HG03066 (cell line): ENCODE results near the gene TENT5D.
"Not testable (repeated sequence)": the region's sequence is repeated elsewhere in the genome, so short reads cannot be mapped to it uniquely, and the experiment has no call there.

Experiments
- ATAC-seq: cut with Tn5 transposase; IDR thresholded peaks from one replicate; pipeline ENCODE4 v1.9.1; 2021; ENCODE audit warnings: low read depth; ENCODE audit not compliant: unreplicated experiment

TENT5D gene

DNA sequence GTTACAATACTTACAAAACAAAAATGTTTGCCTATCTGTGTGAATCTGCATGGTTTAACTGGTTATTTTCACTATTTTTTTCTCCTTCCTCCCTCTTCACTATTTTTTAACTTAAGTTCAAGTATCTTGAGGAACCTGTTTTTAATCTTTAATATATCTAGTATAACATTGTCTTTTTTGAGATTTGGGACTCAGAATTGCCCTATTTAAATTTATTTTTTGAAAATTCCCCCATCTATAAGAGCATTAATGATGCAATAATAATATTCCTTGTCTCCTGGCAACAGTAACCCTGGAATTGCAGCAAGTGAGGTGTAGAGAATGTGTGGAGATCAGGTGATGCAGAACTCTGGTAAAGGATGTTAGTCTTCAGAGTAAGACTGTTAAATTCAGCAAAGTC, at the start of gene TENT5D:
TENT5D (plus strand) TSS at position 301 of the 400 bp plus-strand sequence. CDS start 22,093 bp downstream, outside the sequence.
- ATAC-seq = no peak

- not testable (repeated sequence) for ATAC-seq
Measured at GRCh38 chrX:80385651-80386050, 34.6 kb upstream of the TENT5D start.

DNA sequence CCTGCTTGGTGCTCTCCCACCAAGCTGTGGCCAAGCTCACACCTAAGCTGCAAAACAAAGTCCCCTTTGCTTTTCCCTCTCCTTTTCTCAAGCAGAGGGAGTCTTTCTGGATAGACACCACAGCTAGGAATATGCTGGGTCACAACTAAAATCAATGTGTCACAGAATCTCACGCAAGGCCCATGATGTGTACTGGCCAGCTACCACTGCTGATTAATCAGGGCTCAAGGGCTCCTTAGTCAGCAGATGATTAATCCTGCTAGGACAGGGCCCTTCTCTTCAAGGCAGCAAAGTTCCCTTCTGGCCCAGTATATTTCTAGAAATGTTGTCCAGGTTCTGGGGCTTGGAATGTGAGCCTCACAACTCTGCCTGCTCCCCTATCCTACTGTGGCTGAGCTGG, 32.0 kb upstream of the TENT5D start:
- no peak for ATAC-seq

GRCh38 chrX:80412042-80412441, 8.2 kb upstream of the TENT5D start:
- no peak for ATAC-seq

- no peak for ATAC-seq
Measured at GRCh38 chrX:80423000-80423399, 2.8 kb downstream of the TENT5D start.

DNA sequence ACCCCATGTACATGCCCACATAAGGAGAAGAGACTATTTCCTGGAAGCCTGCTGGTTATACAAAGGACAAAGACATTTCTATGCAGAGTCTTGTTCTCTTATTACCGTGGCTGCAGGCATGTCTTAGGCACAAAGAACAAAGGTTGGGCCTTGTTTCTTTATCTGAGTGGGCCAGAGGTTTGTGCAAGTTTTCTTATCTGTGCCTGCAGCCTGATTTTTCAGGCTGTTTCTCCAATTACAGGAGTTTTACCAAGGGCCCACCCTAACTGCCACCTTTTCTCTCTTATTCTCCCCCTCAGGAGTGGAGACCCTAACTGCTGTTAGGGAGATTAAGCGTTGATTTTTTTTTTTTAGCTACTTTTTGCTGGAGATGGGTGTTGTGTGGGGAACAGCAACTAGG, 3.5 kb downstream of the TENT5D start:
- no peak for ATAC-seq

DNA sequence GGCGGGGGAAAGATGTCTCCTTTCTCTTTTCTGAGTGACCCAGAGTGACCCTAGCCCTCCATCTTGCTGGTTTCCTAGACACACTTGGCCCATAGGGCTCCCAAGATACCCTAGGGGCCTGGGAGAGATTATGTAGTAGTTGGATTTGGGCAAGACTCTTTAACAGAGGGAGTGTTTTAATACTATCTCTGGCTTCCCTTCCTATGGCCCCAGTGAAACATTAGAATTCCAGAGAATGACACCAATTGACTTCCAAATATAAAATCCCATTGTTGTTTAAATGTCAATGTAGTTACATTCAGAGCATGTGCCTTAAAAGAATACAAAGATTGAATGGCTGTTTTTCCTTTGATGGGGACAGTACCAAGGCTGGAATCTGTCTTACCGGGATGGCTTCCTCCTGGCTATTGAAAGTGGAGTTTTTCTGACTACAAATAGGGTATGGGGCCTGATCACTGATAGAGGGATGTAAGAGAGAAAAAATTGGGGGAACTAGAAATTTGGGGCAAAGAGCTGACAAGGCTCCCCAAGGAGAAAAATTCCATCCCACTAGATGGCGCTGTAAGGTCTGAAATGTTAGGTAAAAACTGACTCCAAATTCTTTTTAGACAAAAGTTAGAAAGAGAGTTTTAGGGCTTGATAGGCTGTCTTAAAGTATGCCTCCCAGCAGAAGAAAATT, 10.7 kb downstream of the TENT5D start:
- no peak for ATAC-seq

GRCh38 chrX:80431505-80431832, 11.2 kb downstream of the TENT5D start:
- no peak for ATAC-seq

GRCh38 chrX:80432441-80432840, 12.2 kb downstream of the TENT5D start:
- ATAC-seq = no peak

GRCh38 chrX:80432863-80433262, 12.6 kb downstream of the TENT5D start:
- no peak for ATAC-seq

DNA sequence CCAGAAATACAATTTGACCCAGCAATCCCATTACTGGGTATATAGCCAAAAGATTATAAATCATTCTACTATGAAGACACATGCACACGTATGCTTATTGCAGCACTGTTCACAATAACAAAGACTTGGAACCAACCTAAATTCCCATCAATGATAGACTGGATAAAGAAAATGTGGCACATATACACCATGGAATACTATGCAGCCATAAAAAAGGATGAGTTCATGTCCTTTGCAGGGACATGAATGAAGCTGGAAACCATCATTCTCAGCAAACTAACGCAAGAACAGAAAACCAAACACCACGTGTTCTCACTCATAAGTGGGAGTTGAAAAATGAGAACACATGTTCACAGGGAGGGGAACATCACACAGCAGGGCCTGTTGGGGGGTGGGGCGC, 47.9 kb downstream of the TENT5D start:
- ATAC-seq = not testable (repeated sequence)

GRCh38 chrX:80471582-80471981, 51.3 kb downstream of the TENT5D start:
- ATAC-seq = no peak

GRCh38 chrX:80485543-80485942, 65.3 kb downstream of the TENT5D start:
- ATAC-seq = no peak

GRCh38 chrX:80486299-80486698, 66.1 kb downstream of the TENT5D start:
- ATAC-seq = no peak

DNA sequence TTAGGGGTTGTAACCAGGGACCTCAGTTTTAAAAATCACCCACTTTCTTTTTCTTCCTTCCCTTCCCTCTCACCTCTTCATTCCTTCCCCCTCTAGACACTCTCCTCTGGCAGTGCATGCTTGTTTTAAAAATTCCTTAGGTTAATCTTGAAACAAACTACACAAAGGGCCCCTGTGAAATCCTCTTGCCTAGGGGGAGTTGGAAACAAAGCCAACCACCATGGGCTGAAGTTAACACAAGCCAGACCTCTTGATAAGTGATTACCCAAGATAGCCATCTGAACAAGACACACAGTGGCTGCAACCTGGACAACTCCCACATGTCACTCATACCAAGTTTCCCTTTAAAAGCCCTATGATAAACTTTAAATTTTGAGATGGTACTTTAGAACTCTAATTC, 68.9 kb downstream of the TENT5D start:
- no peak for ATAC-seq
